HL-60/S4 treated with retinoic acid at 250 ng/mL for 4 days and 3 days (cell line): ENCODE data around the gene STIM1.
"Not testable (repeated sequence)": the region's sequence is repeated elsewhere in the genome, so short reads cannot be mapped to it uniquely, and the experiment has no call there.

ENCODE experiments used
- in situ Hi-C: fragments of 300-500 bp; cut with MboI; formaldehyde crosslinking; loops from 2 replicates; pipeline ENCODE4 v1.7.0; 2022; ENCODE audit warnings: low sequenced_read_pairs

STIM1 gene

DNA sequence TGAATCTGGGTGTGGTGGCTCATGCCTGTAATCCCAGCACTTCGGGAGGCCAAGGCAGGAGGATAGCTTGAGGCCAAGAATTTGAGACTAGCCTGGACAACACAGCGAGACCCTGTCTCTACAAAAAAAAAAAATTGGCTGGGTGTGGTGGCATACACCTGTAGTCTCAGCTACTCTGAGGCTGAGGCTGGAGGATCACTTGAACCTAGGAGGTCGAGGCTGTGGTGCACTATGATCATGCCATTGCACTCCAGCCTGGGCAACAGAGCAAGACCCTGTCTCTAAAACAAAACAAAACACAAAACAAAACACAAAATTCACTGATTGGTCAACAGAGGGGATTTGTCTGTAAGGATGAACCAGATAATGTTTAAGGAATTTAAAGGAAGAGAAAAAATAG lies 113.7 kb downstream of the STIM1 start:
- in situ Hi-C loops, result no loop called here

DNA sequence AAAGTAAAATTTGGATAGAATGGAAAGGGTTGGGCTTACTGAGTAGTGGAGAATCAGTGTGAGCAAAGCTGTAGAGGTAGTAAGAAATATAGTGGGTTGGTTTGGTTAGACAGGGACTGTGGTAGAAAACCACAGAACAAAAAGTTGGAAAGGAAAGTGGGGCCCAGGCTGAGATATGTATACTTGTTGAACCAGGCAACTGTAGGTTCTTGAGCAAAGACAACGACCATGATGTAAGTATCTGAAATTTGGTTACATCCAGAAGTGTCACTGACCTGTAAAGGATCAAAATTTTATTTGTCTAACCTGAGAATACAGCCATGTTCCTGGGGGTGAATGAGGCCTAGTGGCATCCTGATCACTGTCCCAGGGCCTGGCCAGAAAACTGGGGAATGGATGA lies 114.1 kb downstream of the STIM1 start:
- in situ Hi-C loops, result no loop called here

DNA sequence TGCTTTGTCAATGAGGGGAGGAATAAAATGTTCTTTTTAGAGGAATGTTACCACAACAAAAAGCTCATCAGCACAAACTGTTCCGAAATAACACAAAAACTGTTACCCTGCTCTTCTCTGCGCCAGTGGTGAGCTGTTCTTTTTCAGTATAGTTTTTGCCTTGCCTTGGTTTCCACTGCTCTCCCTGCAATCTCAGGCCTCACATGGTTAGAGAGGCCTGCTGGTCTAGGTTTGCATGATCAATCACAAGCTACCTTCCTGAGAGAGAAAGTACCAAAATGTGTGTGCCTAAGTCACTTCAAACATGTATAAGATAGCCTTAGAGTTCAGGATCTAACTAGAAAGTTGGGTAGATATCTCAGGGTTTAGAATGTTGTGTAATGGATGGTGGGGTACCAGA lies 114.6 kb downstream of the STIM1 start:
- in situ Hi-C loops, result no loop called here

DNA sequence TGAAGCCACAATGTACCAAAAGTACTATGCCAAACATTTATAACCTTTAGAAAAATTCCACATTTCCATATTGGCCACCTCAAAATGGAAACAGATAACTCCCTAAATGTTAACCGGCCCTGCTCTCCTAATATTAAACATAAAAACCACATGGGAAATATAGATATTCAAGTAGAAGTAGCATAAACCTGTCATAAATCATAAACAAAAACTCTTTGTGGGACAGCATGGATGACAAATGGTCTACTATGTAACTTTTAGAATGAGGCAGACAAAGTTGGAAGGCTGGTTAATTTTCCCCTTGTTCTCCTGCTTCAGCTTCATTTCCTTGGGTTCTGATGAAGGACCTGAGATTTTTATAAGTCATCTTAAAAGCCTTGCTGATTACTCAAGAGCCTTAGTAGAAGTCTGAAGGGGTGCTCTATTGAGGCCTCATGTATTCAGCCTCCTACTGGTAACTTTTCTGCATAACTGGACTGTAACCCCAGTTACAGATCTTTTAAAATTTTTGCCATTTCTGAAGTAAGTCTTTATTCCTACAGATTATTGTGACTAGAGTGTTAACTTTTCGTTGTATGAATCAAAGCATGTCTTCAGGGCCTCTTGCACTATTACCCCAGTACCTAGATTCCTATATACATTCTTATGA lies 116.4 kb downstream of the STIM1 start:
- in situ Hi-C loops, result no loop called here

DNA sequence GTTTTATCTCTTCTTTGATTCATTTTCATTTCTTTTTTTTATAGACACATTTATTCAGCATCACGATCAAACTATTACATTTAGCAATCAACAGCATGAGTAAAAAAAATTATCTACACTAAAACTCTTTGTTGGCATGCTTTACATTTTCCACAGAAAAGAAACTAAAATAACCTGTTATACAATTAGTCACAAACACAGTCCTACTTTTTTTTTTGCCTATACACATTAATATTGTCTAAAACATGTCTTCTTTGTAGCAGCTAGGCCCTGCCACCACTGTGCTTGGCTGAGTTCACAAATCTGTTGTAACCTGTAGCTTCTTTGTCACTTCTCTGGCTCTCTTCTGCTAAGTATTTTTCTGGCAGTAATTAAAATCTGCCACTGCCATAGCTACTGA lies 117.0 kb downstream of the STIM1 start:
- in situ Hi-C loops, result no loop called here

DNA sequence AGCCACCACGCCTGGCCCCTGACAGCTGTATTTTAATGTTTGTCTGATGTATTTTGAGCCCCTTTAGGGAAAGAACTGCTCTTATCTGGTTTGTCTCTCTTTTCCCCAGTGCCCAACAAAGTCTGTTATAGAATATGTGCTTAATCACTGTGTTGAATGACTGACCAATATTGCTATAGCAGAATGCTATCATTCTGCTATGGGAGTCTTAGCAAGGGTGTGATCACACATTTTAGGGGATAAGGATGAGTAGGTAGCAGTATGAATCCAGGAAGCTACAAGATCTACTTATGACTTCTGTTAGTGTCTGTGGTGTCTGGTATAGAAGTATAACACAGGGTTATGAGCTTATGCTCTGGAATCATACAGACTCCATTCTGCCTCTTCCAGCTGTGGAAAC lies 121.6 kb downstream of the STIM1 start:
- in situ Hi-C loops, result no loop called here

DNA sequence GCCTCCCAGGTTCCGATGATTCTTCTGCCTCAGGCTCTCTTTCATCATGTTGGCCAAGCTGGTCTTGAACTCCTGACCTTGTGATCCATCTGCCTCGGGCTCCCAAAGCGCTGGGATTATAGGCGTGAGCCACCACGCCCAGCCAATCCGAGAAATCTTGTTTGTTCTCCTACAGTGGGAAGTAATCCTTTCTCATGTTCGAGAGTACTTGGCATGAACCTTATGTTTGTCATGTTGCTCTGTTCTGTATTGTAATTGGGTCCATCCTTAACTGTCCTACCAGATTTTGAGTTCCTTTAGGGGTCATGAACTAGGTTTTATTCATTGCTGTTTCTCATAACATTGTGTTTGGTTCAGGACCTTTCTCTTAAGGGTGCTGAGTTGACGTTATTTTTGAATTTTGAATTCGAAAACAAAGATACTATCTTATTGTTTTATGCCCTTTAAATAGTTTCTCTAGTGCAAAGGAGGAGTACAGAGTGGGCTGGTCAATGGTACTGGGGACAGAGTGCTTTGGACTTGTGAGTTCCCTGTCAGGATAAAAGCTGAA lies 125.7 kb downstream of the STIM1 start:
- in situ Hi-C loops, result no loop called here

DNA sequence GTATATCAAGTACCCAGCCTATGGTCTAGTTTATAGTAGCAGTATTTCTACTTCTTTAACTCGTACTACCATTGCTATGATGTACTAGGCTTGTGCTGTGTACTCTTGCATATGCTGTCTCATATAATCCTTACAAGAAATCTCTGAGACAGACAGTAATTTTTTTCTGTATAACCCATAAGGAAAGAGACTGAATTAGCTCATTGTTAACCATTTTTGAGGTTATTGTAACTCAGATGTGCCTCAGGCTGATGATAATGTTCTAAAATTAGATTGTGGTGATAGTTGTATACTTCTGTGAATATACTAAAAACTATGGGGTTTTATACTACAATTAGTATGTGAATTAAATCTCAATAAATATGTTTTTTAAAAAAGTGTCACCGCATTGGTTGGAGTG lies 127.0 kb downstream of the STIM1 start:
- in situ Hi-C loops, result no loop called here

DNA sequence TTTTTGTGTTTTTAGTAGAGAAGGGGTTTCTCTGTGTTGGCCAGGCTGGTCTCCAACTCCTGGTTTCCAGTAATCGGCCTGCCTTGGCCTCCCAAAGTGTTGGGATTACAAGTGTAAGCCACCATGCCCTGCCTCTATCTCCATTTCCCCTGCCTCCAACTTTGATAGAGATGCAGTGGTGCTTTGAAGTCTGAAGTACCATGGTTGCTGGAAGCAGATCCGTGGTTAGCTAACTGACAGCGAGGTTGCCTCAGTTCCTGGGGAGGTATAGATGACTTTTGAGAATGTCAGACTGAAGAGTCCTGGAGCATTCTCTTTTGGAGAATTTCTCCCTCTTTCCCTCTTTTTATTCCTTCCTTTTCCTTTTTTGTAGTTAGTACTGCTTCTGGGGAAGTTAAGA lies 127.6 kb downstream of the STIM1 start:
- in situ Hi-C loops, result no loop called here

DNA sequence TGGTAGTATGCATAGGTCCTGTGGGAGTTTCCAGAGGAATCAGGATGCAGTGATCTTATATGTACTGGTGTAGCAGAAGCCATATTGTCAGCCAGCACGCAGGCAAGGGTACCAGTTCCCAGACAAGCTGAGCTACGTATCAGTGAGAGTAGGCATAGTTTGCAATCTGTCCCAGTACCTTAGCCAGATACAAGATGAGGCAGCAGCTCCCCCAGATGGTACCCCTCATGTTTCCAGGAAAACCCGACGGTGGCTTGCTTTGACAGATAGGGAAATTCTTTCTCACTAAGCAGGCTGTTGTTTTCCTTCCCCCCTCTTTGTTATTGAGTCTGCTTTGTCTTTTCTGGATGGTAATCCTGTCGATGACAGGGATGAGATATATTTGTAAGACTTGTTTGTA lies 129.4 kb downstream of the STIM1 start:
- in situ Hi-C loops, result no loop called here

DNA sequence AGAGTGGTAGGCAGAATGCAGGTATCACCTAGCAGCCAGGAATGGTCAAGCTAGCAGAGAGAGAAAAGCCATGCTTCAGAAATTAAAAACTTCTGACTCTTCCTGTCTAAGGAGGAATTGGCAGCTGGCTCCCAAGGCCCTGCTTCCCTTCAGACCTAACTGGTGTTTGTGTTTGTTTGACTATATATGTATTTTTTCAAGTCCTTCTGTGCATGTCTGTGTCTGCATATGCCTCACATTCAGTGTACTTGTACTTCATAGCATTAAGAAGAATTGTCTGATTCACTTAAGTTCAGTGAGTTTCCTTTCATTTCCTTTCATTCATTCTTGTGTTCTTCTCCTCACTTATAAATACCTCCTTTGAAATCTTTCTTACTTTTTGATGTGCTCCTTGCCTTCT lies 130.2 kb downstream of the STIM1 start:
- in situ Hi-C loops, result no loop called here

DNA sequence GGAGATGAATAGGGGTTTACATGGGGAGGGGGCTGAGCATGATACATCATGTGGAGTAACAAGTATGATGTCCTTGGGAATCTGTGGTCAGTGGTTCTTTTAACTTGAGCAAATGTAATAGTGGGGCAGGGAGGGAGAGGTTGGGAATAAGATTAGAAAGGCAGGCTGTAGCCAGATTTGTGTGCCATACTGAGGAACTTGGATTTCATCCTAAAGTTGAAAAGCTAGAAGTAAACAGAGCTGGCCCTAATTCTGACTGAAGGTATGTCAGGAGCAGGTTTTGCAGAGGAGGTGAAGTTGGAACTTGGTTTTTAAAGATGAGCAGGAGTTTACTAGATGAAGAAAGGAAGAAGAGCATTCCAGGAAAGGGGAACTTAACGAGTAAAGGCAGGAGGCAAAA lies 130.8 kb downstream of the STIM1 start:
- in situ Hi-C loops, result no loop called here

DNA sequence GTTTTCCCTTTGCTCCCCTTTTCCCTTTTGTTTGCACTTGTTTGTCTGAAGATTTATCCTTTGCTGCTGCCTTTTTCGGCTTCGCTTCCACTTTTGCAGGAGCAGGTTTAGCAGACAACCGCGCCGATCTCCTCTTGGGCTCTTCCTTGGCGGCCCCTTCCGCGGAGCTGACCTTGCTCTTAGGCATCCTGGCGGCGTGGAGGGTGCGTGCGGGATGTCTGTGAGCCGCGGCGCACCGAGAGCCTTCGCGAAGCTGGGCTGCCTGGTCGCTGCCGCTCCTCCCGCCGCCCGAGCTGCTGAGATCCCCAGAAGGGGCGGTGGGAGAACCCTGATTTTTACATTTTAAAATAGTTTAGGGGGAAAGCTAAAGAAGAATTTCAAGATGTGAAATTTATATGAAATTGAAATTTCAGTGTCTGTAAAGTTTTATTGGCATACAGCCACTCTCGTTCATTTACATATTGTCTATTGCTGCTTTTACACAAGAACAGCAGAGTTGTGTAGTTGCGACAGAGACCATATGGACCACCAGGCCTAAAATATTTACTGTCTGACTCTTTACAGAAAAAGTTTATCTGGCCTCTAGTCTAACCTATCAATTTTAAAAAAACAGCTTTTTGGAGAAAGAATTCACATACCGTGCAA lies 133.9 kb downstream of the STIM1 start:
- in situ Hi-C loops, result no loop called here

DNA sequence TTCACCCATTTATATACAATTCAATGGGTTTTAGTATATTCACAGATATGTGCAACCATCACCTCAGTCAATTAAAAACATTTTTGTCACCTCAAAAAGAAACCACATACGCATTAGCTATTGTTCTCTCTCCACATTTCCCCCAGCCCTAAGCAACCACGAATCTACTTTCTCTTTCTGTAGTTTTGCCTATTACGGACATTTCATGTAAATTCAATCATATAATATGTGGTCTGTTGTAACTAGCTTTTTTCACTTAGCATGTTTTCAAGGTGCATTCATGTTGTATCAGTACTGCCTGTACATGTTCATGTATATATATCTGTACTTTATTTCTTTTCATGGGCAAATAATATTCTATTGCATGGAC lies 134.4 kb downstream of the STIM1 start:
- in situ Hi-C loops, result no loop called here

DNA sequence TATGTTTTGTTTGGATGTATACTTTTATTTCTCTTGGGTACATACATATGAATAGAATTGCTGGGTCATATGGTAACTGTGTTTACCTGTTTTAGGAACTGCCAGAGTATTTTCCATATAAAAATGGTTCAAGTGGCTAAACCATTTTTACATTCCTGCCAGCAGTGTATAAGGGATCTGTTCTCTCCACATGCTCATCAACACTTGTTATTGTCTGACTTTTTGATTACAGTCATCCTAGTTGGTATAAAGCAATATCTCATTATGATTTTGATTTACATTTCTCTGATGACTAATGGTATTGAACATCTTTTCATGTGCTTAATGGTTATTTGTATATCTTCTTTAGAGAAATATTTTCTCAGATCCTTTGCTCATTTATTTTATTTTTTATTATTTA lies 134.9 kb downstream of the STIM1 start:
- in situ Hi-C loops, result no loop called here

DNA sequence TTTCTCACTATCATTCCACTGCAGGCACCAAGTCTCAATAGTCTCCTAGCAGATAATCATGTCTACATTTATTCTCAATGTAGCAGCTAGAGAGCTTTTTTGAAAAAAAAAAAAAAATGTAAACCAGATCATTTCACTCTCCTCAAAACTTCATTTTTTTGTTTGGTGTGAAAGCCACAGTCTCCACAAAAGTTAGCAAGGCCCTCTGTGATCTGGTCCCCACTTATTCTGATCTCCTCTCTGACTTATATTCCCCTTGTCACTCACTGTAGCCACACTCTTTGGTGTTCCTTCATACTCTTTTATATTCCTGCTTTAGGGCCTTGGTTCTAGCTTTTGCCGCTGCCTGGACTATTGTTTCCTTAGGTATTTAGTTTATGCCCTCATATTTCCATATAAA lies 137.5 kb downstream of the STIM1 start:
- in situ Hi-C loops, result no loop called here

DNA sequence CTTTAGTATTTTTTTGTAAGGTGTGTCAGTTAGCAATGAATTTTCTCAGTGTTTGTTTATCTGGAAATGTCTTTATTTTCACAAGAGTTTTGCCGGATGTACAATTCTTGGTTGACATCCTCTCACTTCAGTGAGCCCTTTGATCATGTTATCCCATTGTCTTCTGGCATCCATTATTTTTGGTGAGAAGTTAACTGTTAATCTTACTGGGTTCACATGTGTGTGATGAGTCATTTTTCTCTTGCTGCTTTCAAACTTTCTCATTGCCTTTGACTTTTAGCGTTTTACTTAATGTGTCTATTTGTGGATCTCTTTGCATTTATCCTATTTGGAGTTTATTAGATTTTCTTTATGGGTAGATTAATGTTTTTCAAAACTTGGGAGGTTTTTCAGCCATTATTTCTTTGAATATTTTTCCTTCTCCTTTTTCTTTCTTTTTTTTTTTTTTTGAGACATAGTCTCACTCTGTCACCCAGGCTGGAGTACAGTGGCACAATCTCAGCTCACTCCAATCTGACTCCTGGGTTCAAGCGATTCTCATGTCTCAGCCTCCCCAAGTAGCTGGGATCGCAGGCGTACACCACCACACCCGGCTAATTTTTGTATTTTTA lies 138.7 kb downstream of the STIM1 start:
- in situ Hi-C loops, result no loop called here

DNA sequence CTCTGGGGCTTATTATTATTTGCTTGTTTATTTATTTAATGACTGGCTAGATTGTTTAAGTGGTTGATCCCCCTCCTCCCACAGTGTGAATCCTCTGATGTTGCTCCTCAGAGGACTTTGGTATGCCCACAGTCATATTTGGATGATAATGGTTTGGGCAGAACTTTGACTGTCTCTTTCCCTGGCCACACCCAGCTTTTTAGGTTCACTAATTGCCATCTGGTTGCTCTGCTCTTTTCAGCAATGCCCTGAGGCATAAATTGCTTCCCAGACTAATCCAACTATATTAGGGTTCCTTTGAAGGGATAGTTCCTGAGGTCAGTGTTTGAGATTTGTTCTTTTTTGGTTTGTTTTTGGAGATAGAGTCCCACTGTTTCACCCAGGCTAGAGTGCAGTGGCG lies 139.8 kb downstream of the STIM1 start:
- in situ Hi-C loops, result no loop called here

DNA sequence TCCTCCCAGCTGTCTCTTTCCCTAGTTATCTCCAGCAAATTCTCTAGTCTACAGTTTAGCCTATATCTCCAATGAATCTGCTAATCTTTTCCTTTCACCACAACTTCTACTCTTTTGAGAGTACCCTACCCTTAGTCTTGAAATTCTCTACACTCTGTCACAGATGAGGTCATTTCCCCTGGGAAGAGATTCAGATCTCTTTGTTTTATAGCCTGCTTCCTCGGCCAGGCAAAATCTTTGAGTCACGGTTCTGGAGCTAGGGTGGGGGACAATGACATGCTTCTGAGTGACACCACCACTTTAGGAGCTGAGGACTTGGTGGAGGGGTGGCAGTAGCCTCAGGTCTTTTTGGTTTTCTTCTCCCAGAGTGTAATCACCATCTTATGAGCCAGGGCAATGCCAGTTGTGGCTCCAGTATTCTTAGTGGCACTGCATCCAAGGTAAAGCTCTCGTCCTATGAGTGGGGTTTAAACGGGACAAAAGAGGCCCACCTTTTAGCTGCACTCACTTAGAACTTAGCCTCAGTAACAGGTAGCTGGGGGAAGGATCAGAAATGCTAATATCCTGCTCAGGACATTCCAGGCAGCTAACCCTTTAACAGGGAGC lies 140.6 kb downstream of the STIM1 start:
- in situ Hi-C loops, result no loop called here

DNA sequence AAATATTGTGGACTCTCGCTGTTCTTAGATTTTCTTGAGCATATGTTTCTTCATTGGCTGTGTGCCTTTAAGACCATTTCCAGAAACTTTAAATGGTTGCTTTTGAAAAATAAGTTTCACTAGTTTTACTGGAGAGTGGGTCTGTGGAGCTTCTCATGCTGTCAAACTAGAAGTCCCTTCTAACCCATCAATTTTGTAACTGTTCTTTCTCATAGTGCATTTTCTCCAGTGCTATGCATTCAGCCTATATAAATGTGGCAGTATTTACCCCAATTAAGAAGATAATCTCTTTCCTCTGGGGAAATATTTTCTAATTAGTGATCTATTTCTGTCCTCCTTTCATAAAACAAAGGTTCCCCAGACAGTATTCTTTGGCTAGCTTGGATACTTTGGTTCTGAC lies 141.2 kb downstream of the STIM1 start:
- in situ Hi-C loops, result no loop called here

DNA sequence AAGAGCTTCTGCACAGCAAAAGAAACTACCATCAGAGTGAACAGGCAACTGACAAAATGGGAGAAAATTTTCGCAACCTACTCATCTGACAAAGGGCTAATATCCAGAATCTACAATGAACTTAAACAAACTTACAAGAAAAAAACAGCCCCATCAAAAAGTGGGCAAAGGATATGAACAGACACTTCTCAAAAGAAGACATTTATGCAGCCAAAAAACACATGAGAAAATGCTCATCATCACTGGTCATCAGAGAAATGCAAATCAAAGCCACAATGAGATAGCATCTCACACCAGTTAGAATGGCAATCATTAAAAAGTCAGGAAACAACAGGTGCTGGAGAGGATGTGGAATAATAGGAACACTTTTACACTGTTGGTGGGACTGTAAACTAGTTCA lies 149.3 kb downstream of the STIM1 start:
- in situ Hi-C loops, result not testable (repeated sequence)
